ENCODE measurements around the gene C4orf46.
"Not testable (repeated sequence)": the region's sequence is repeated elsewhere in the genome, so short reads cannot be mapped to it uniquely, and the experiment has no call there.

C4orf46 gene

GRCh38 chr4:158671665-158671914 is at the start of gene C4orf46:
TSS of gene C4orf46 (minus strand) at chr4:158671887. CDS start at chr4:158671801, 86 bp downstream.
- DNase-seq = no peak

DNA sequence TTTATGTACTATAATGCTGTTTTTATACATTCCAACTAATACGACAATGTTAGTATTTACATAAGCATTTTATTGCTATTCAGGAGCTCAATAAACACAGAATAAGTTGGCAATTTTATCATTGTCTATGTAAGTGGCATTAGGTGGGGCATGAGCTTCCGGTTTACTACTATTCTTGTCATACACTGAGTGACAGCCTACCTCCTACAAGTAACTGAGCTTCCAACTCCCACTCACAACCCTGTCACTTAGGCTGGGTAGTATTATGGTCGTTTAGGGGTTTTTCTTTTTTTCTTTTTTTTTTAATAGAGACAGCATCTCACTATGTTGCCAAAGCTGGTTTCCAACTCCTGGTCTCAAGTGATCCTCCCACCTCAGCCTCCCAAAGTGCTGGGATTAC is 44.1 kb upstream of the C4orf46 start:
- no peak for DNase-seq

DNA sequence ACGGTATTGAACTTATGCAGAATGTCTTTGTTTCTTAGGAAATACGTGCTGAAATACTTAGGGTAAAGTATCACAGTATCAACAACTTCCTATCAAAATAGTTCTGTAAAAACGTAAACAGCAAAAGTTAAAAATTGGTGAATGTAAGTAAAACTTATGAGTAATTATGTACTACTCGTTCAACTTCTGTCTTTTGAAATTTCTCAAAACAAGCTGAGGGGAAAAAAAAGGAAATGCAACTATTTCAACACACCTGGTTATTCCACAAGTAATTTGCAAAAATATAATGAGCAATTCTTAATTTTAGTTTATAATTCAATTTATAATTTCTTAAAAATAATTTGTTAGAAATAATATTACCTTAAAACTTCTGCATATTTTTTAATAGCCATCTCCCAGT is 43.2 kb upstream of the C4orf46 start:
- no peak for DNase-seq

- not testable (repeated sequence) for DNase-seq
These were observed 40.9 kb upstream of the C4orf46 start for GRCh38 chr4:158712622-158713021.

GRCh38 chr4:158710814-158711213 is 39.1 kb upstream of the C4orf46 start:
- DNase-seq = no peak

- DNase-seq = no peak
These were observed 32.6 kb upstream of the C4orf46 start for GRCh38 chr4:158704274-158704673.

DNA sequence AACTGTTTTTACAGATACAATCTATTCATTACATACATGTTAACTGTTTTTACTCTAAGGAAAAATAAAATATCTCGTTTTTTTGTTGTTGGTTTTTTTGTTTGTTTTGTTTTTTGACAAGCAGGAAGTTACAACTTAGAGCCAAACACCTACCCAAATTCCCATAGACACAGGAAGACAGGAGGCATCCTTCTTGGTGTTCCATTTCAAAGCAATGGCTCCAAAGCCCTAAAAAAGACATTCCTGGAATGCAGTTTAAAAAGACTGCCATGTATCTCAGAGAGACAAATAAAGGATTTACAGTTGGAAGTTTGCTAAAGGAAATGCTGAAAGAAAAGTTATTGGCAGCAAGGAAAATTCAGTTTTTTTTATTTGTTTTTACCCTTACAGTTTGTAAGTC is 17.1 kb upstream of the C4orf46 start:
- DNase-seq = no peak

GRCh38 chr4:158682066-158682465 is 10.4 kb upstream of the C4orf46 start:
- no peak for DNase-seq

DNA sequence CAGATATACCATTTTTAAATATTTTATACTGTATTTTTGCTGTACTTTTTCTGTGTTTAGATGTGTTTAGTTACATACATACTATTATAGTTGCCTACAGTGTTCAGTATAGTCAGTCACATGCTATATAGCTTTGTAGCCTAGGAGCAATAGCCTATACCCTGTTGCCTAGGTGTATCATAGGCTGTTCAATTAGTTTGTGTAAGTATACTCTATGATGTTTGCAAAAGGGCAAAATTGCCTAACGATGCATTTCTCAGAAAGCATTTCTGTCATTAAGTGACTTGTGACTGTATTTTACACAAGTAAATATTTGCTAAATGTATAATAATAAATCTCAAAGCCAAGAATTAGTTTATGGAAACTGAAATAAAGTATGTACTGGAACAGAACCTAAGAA is 9.9 kb upstream of the C4orf46 start:
- no peak for DNase-seq

DNA sequence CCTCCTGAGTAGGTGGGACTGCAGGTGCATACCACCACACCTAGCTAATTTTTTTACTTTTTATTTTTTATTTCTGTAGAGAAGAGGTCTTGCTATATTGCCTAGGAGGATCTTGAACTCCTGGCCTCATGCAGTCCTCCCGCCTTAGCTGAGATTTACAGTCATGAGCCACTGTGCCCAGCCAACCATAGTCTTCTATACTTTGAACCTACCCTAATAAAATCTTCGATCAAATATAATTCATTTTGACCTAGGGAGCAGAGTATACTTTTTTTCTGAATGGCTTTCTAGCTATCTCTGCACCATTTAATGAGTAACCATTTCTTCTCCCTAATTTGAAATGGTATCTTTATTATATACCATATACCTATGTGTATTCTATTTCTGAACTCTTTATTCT is 7.1 kb upstream of the C4orf46 start:
- DNase-seq = no peak

DNA sequence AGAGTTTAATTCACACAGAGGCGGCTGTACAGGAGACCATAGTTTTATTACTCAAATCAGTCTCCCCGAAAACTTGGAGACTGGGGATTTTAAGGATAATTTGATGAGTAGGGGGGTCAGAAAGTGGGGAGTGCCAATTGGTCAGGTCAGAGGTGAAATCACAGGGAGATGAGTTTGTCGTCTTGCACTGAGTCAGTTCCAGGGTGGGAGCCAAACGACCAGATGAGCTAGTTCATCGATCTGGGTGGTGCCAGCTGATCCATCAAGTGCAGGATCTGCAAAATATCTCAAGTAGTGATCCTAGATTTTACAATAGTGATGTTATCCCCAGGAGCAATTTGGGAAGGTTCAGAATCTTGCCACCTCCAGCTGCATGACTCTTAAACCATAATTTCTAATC is 4.4 kb upstream of the C4orf46 start:
- no peak for DNase-seq

DNA sequence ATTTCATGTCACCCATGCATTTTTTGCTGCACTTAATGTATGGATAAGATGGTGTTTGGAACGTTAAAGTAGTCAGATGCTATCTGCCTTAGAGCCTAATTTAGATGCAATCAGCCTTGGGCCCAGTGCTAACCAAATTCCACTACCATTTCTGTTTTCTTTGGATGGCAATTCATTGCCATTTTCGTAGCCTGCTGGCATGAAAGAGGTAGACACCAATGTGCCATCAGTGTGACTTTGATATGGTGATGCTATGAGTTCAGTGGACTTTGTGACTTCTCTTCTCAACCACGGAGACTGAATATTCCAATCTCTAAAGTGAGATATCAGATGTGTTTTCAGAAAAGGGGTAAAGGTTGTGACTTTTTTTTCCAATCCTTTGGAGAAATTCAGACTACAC is 1.9 kb upstream of the C4orf46 start:
- no peak for DNase-seq

- peak; percentile 93 for DNase-seq
These were observed 474 bp upstream of the C4orf46 start, which contains the start of gene ETFDH for GRCh38 chr4:158671915-158672806. TSS of gene ETFDH (plus strand) at chr4:158672296. CDS start at chr4:158672457, 161 bp downstream.

- DNase-seq = peak; percentile 31
These were observed 567 bp downstream of the C4orf46 start for GRCh38 chr4:158670975-158671664.

GRCh38 chr4:158669310-158669709 is 2.4 kb downstream of the C4orf46 start:
- DNase-seq = no peak

GRCh38 chr4:158667651-158668198 is 4.0 kb downstream of the C4orf46 start:
- no peak for DNase-seq

GRCh38 chr4:158666892-158667291 is 4.8 kb downstream of the C4orf46 start:
- DNase-seq = no peak

- no peak for DNase-seq
These were observed 6.9 kb downstream of the C4orf46 start for GRCh38 chr4:158664806-158665205.

GRCh38 chr4:158663707-158664625 is 7.7 kb downstream of the C4orf46 start:
- DNase-seq = not testable (repeated sequence)

DNA sequence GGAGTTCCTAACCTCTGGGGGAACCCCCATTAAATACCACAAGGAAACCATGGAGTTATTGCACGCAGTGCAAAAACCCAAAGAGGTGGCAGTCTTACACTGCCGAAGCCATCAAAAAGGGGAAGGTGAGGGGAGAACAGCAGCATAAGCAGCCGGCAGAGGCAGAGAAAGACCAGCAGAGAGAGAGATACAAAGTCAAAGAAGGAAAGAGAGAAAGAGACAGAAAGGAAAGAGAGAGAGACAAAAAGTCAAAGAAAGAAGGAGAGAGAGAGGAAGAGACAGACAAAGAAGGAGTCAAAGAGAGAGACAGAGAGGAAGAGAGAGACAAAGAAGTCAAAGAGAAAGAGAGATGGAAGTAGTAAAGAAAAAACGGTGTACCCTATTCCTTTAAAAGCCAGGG is 8.4 kb downstream of the C4orf46 start:
- not testable (repeated sequence) for DNase-seq

- no peak for DNase-seq
These were observed 14.4 kb downstream of the C4orf46 start for GRCh38 chr4:158657291-158657690.

- no peak for DNase-seq
These were observed 15.2 kb downstream of the C4orf46 start for GRCh38 chr4:158656439-158656838.

DNA sequence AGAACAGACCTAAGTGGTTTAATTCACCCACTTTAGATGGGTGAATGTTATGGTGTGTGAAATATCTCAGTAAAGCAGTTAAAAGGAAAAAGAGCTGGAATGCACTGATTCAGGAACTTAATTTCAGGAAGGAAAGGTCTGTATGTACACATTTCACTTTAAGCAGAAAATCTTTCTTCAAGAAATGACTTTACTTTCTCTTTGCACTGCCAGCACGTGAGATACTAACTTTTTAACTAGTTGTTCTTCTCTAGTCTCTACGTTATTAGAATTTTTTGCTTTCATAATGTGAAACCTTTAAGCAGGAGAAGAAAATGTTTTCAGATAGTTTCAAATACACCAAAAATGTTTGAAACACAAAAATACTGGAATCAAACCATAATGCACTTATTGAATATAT is 18.8 kb downstream of the C4orf46 start:
- no peak for DNase-seq
